Stimulated activated CD4-positive, alpha-beta T cell treated with anti-CD3 and anti-CD28 coated beads, Interleukin-4, amount 100 ng/mL, for 4 hours (primary cell): ENCODE results near the gene IL3.

Source experiments
- DNase-seq, 2 experiments: peaks; one replicate each; pipeline ENCODE4 v3.0.0-alpha.2; 2020

IL3 gene

DNA sequence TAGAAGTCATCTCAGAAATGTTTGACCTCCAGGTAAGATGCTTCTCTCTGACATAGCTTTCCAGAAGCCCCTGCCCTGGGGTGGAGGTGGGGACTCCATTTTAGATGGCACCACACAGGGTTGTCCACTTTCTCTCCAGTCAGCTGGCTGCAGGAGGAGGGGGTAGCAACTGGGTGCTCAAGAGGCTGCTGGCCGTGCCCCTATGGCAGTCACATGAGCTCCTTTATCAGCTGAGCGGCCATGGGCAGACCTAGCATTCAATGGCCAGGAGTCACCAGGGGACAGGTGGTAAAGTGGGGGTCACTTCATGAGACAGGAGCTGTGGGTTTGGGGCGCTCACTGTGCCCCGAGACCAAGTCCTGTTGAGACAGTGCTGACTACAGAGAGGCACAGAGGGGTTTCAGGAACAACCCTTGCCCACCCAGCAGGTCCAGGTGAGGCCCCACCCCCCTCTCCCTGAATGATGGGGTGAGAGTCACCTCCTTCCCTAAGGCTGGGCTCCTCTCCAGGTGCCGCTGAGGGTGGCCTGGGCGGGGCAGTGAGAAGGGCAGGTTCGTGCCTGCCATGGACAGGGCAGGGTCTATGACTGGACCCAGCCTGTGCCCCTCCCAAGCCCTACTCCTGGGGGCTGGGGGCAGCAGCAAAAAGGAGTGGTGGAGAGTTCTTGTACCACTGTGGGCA, 13.8 kb downstream of the IL3 start:
- DNase-seq = no peak

DNA sequence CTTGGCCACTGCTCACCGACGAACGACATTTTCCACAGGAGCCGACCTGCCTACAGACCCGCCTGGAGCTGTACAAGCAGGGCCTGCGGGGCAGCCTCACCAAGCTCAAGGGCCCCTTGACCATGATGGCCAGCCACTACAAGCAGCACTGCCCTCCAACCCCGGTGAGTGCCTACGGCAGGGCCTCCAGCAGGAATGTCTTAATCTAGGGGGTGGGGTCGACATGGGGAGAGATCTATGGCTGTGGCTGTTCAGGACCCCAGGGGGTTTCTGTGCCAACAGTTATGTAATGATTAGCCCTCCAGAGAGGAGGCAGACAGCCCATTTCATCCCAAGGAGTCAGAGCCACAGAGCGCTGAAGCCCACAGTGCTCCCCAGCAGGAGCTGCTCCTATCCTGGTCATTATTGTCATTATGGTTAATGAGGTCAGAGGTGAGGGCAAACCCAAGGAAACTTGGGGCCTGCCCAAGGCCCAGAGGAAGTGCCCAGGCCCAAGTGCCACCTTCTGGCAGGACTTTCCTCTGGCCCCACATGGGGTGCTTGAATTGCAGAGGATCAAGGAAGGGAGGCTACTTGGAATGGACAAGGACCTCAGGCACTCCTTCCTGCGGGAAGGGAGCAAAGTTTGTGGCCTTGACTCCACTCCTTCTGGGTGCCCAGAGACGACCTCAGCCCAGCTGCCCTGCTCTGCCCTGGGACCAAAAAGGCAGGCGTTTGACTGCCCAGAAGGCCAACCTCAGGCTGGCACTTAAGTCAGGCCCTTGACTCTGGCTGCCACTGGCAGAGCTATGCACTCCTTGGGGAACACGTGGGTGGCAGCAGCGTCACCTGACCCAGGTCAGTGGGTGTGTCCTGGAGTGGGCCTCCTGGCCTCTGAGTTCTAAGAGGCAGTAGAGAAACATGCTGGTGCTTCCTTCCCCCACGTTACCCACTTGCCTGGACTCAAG, 14.6 kb downstream of the IL3 start:
- peak in 1 of 2 experiments; percentile 26 for DNase-seq

DNA sequence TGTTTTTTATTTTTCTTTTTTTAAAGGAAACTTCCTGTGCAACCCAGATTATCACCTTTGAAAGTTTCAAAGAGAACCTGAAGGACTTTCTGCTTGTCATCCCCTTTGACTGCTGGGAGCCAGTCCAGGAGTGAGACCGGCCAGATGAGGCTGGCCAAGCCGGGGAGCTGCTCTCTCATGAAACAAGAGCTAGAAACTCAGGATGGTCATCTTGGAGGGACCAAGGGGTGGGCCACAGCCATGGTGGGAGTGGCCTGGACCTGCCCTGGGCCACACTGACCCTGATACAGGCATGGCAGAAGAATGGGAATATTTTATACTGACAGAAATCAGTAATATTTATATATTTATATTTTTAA, 15.2 kb downstream of the IL3 start:
- no peak for DNase-seq

DNA sequence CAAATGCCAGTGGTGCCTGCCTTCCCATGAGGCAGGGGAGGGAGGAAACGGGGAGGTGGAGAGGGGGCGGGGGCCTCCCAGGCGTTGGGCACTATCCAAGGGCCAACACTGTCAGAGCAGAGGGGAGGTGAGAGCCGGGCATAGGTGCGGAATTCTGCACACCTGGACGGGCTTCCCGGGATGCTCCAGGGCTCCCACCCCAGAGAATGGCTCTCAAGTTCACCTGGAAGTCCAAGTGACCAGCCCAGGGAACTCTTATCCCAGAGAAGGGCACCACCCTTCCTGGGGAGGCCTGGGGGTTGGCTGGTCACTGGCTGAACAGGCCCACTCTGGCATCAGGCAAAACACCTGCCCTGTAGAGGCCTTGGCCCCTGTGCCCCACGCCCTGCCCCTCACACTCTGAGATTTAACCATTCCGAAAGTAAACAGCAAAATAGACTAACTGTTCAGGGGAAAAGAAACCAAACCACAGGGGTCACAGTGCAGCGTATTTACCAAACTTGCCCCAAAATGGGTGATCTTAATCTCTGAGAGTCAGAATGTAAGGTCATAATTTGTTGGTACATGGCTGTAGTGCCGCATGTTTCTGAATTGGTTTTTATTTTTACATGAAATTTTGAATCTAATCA, 15.9 kb downstream of the IL3 start:
- DNase-seq = no peak

DNA sequence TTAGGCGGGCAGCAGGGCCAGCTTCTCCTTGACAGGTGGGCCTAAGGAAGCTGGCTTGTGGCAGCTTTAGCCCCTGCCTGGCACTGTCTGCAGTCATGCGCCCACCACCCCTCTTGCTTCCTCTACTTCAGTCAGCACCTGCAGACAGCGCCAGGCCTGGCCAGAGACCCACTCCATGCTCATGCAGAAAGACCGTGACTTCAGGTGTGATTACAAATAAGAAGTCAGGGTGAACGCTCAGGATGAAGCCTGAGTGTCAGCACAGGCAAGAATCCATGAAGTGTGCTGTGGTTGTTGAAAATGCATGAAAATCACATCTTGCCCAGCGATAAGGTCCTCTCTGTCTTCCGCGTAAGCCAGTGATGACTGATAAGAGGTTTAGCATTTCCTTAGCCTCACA, 16.5 kb downstream of the IL3 start:
- no peak for DNase-seq

DNA sequence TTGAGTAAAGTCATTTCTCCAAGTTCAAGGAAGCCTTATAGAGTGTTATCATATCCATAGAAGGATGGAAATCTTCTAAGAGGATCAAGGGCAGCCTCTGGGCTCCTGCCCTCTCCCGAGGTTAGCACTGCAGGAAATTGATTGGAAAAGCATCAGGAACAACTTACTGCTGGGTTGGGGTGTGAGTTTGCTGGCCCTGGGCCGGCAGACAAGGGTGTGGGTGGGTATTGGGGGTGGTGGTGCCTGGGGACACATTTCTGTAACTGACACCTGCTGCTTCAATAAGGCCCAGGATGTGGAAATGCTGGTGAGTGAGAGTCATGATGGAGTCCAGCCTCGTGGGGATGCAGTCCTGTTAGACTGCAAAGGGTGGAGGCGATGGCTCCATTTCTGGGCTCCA, 18.6 kb downstream of the IL3 start:
- no peak for DNase-seq

DNA sequence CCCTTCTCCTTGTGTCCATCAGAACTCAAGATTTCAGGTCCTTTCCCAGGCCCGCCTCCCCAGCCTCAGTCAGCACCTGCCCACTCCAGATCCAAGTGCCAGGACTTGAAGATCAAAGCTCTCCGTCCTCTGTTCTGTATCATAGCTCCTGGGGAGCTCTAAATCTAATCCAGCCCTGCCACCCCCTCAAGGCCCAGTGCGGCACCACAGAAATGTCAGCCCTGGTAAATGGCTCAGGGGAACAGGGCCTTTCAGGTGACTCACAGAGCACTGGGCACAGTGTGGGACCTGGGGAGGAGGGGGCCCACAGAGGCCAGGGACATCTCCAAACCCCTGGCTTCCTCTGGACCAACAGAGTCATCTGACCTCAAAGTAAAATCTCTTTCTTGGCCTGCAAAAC, 19.2 kb downstream of the IL3 start:
- DNase-seq = no peak

DNA sequence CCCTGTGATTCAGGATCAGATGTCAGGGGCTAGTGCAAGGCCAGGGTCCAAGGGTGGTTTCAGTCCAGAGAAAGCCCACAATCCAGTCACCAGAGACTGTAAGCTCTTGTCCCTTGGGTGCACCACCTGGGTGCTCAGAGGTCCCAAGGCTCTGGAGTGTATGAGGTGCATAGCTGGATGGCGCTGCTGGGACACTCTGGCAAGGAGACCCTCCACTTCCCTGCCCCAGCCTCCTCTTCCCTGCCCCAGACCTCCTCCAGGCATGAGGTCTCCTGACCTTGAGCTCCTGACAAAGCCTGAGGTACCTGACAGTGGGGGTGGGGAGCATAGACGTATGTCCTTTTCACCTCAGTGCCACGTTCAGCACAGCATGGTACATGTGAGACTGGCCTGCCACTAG, 20.1 kb downstream of the IL3 start:
- no peak for DNase-seq

DNA sequence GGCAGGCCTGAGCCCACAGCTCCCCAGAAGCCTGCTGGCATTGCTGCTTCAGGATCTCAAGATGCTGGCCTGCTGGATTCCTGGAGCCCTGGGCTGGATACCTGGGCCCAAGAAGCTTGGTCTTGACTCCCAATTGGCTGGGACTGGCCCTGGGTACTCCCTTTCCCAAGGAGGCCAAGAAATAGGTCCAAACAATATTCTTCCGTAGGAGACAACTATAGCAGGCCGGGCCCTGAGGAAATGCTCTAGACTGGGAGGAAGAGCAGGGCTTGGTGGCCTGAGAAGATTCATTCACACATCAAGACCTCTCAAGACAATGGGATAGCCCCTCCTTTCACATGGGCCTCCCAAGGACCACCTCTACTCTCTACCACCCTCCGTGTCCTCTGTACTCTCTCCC, 21.0 kb downstream of the IL3 start:
- DNase-seq = no peak

DNA sequence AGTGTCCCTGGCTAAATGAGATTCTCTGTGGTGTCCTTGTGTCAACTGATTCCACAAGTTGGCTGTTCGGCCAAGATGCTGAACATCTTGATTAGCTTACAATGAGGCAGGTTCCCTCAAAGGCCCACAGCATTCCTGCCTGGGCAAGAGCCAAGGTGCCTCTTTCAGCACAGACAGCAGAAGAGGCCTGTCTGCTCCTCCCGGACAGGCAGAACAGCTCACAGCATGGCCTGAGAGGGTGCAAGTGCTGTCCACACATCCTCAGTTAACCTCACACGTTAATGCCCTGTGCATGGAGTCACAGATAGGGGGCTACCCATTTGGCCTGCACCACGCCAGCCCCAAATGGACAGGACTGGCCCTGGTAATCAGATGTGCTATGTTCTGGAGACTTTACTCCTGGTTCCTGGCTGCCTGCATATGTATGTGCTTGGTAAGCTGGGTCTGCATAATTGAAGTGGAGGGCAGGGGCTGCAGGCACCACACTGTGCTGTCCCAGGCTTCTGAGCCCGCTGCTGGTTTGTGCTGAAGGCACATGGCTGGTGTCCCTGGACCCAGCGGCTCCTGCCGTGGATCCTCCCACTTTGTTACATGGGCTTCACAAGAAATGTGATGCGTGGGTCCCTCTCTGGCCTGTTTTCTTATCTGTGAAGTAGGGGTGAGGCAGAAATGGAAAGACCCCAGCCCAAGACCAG, 22.0 kb downstream of the IL3 start:
- no peak for DNase-seq

DNA sequence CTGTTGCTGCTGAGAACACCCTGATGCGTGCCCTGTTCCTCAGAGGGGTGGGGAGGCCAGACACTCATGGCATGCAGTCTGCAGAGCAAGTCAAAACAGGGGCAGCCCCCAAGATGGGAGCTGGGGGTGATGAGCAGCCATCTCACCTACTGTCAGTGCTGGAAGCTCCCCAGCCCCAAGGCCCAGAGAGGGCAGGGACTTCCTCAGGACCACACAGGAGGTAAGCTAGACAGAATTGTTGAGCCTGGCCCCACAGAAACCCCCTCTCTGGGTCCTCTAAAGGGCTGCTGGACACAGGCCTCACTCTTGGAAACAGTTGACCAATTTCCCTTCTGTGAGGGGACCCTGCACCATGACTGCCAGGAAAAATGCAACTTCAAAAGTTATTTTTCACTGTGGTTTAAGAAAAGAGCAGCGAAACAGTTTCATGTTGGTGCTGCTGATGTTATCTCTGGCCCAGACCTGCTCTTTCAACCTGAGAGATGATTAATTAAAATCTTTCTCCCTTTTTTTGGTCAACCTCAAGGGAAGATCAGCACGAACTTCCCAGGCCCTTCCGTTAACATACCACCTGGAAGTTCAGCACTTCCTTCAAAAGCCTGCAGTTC, 22.7 kb downstream of the IL3 start:
- DNase-seq = no peak

DNA sequence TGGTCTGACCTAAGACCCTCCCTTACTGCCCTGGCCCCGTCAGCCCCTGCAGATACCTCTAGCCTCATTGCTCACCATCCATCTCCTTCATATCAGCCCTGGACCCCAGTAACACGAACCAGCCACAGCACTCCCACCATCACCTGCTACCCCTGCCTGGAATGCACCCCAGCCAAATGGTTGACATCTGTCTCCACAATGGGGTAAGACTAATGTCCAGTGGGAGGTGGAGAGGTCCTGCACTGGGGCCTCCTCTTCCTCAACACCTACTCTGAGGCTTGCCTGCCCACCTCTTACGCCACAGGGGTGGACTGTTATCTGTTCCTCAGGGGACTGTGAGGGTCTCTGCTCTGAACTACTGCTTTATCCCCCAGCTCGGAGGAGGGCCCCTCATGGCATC, 25.2 kb downstream of the IL3 start:
- DNase-seq = no peak

DNA sequence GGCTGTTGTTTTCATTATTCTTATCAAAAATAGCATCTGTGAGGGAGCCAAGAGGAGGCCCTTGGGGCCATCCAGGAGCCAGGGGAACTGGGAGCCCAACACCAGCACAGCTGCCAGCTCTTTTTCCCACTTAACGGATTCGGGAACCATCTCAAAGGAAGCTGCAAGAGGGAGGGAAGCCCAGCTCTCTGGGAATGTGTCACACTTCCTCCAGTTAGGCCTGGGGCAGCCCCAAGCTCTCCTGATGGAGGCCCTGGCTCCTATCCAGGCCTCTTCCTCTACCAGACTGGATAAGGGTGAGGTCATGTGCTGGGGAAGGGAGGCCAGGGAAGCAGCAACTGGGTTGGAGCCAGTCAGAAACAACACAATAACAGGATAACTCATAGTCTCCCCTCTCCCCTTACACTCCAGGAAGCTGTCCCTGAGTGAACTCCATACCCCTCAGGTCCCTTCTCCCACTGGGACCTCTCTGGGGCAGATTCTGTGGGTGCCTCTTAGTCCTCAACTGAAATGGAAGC, 25.9 kb downstream of the IL3 start:
- DNase-seq = no peak

DNA sequence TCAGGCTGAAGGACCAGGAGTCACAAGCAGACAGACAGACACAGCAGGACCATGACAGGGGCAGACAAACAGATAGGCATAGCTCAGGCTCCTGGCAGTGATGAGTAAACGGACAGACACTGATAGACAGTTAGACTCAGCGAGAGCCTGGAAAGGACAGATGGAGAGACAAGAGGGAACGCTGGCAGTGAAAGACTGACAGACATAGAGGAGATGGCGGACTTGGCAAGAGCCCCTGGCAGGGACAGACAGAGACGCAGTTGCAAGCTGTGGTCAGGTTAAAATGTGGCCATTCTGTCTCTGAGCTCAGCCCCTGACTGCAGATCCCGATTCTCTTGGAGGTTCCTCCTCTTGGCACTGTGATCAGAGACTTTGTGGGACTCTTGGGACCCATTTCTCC, 26.7 kb downstream of the IL3 start:
- DNase-seq = no peak

DNA sequence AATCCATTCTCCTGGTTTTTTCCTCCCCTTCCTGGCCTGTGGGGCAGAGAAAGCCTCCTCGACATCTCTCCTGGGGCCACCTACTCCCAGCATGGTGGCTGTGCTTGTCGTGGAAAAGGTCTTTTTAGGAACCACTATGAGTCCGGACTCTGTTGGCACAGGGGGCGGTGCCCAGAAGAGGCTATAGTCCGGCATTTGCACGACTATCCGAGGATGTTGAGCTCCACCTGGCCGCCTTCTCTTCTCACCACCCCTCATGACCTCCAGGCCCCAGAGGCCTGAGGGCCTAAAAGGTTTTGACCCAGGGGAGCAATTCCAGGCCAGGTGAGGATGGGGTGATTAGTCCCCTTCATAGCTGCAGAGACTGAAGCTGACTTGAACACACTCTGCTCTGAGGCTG, 27.2 kb downstream of the IL3 start:
- no peak for DNase-seq

DNA sequence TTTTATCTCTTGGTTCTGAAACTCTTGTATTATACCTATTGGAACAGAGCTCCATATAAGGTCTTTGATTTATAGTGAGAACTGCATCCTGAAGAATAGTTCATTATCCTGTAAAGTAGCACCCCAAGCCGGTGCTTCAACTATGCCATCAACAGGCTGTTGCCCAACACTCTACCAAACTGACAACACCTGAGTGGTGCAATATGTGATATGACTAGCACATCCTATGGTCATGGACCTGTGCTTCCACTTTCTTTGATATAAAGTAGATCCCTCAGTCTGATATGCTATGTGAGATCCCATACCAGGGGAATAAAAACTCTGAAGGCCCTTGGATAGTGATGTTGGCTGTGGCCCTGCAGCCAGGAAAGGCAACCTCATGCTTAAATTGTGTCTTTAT, 28.9 kb downstream of the IL3 start:
- DNase-seq = no peak

DNA sequence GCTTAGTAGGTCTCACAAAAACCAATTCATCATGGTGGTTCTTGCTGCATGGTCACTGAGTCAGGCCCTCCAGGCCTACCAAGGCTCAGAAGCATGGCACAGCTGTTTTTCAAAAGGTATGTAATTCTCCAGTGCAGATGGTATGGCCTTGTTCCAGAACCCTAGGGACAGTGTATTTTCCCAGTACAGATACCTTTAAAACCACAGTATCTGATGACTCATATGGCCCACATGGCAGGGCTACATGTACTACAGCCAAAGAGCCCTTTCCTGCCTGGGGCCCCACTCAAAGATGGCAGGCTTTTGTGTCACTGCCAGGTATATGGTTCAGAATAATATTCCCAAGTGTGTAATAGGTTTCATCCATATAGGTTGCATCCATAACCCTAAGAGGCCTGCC, 29.7 kb downstream of the IL3 start:
- no peak for DNase-seq

DNA sequence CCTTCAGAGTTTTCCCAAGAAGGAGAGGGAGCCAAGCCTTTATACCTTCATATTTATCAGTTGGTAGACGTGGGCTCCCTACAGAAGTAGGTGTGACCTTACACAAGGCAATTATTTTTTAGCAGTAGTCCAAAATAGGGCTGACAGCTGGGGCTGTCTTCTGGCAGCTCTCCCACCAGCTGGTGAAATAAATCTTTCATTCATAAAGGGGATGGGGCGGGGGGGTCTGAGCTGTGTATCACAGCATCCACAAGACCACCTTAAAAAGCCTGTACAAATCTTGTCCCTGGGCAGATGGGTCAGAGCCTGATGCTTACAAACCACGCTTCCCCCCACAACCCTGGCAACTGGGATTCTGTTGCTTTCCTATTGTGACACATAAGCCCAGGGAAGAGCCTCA, 32.8 kb downstream of the IL3 start:
- DNase-seq = no peak

DNA sequence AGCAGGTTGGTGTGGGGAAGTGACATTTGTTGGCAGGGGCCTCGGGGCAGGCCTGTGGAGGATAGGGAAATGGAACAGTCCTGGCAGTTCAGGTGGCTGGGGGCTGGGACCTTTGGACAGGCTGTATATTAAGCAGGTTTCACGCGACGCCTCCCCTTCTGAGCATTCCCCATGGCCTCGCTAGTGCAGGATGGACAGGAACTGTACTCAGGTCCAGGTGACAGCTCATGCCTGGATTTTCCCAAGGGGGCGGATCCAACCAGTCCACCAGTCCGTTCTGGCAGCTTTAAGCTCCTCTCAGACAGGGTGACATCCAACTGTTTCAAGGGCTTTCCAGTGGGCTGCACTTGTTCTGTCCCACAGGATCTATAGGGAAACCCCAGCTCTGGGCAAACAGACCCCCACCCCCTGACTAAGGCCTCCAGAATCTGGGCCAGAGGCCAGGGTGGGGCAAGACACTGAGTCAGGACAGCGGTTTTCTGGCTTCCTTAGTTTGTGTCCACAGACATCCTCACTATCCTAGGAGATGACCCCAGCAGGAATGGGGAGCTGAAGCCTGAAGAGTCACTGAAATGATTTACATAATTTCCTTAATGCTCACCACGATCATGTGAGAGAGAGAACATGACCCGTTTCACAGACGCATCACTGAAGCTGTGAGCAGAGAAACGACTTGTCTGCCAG, 34.1 kb downstream of the IL3 start:
- DNase-seq = no peak

DNA sequence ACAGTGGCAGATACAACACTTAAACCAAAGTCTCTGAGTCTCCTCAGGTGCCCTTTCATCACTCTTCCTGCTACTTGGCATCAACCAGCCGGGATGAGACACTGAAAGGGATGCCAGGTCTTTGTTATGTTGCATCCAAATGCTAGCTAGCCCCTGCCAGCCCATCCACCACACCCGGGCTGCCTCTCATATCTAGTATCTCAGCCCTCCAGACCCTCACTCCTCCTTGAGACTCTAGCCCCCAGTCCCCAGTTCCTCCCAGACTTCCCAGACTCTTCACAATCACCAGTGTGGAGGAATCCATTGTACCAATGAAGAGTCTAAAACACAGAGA, 34.6 kb downstream of the IL3 start:
- DNase-seq = no peak

DNA sequence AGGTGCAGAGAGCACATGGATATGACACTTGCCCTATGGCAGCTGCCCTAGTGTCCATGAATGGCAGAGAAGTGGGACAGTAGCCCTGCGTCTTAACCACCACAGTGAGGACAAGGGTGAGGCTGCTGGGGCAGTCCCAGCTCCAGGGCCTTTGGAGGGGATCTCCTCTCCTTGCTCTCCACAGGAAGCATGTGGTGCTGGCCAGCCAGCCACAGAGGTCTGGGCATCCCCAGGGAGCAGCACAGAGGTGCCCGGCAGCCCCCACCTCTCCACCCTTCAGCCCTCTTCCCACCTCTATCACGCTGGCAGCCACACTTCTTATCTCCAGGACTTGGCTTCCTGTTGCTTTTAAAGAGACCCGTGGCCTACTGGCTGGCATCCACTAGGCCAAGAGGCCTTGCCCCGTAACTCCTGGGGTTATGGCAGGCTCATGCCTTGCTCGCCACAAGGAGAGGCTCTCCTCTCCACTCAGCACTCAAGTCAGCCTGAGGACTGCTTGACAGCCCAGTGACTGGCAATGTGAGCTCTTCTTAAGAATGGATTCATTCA, 35.0 kb downstream of the IL3 start:
- no peak for DNase-seq

DNA sequence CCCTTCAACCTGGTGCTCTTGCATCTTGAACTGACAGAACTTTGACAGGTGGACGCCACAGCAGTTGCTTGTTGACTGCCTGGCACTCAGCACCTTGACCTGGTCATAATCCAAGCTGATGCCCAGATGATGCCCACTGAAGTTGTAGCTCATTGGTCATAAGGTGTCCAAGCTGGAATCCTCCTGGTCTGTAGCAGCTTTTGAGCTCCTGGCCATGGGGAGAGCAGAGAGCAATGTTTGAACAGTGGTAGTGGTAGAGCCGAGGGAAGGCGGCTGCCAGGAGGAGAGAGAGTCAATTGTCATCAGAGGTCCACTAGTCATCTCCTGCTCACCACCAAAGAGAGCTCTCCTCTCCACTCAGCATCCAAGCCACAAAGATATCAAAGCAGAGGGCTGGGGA, 36.4 kb downstream of the IL3 start:
- DNase-seq = no peak
